G401 (cell line): ENCODE results near the gene MFSD12. TPM values are rescaled to one million over a fixed set of nuclear protein-coding genes. Genes with fewer than 3 reads are reported as not detected.

Source experiments
- DNase-seq: peaks from one replicate; pipeline ENCODE4 v3.0.0-alpha.2; 2015; ENCODE audit warnings: low spot score
- in situ Hi-C: cut with HindIII; loops from 2 replicates; pipeline ENCODE4 v1.10.0; 2016; ENCODE audit warnings: low sequenced_read_pairs, mixed read lengths
- total RNA-seq: library from RNA; depleted of rRNA; stranded (reverse); fragments of >200 nt; shearing (Covaris generic); gene quantifications from 2 replicates; pipeline ENCODE4 v1.2.3, GENCODE V29; 2014; rRNA removed

Gene MFSD12
- 128 and 151 TPM in 2 replicates for total RNA-seq

GRCh38 chr19:3557461-3558248, at the start of gene MFSD12:
TSS of gene MFSD12 (minus strand) at chr19:3557586. CDS start at chr19:3557403, 183 bp downstream.
- in situ Hi-C loops = no loop called here
- peak; percentile 92 for DNase-seq

DNA sequence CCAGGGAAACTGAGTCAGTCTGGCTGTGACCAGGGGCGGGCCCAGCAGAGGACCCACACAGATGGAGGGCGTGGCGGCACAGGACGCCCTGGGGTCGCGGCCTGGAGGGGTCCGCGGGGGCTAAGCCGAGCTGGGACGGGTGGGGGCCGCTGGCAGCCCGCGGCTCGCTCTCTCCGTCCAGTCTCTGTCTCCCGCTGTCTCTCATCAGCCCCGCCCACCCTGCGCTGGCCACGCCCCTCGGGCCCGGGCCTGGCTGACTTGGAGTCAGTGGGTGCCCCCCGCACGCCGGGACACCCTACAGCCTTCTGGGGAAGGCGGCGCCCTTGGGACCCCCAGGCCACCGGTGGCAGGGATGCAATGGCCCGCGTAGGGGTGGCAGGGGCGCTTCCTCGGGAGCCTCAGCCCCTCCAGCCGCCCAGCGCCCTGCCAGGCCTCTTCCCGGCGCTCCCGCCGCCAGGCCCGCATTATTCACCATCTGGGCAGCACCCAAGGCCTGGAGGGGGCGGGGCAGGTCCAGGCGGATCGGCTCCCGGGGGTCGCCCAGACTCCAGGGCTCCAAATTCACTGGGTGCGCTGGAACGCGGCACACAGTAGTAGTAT, 49.4 kb upstream of the MFSD12 start, which contains the start of gene TBXA2R:
Gene TBXA2R (minus strand): TSS at position 186 of the 600 bp plus-strand sequence. CDS start 6,241 bp downstream, outside the sequence.
- no peak for DNase-seq
- in situ Hi-C loops = no loop called here

DNA sequence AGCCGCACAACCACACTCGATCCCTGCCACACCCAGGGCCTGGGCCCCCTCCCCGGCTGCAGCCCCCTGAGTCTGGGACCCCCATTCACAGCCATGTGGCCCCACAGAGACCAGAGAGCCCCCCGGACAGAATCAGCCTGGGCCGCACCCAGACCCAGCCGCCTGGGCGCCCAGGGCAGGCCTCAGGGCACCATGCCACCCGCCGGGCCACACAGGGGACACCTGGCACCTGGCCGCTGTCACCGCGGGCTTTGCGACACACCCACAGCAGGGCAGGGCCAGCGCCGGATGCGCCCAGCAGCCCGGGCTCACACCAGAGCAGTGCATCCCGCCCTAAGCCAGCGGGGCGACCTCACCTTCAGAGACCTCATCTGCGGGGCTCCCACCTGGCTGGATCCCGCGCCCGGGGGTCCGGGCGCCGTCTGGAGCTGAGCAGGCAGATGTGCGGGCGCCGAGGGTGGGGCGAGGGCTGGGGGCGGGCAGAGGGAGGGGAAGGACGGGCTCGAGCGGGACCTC, 48.8 kb upstream of the MFSD12 start:
- DNase-seq = no peak
- in situ Hi-C loops = no loop called here

DNA sequence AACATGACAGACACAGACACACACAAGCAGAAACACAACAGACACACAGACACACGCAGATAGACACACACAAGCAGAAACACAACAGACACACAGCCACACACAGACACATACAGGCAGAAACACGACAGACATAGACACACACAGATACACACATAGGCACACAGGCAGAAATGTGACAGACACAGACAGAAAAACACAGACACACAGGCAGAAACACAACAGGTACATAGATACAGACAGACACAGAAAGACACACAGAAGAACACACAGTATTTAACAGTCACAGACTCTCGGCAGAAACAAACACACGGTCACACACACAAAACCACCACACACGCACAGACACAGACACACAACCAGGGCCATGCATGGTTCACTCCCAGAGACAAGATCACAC, 48.4 kb upstream of the MFSD12 start:
- in situ Hi-C loops = no loop called here
- no peak for DNase-seq

- DNase-seq = no peak
- in situ Hi-C loops = no loop called here
Observed at GRCh38 chr19:3605361-3605760, 48.0 kb upstream of the MFSD12 start.

DNA sequence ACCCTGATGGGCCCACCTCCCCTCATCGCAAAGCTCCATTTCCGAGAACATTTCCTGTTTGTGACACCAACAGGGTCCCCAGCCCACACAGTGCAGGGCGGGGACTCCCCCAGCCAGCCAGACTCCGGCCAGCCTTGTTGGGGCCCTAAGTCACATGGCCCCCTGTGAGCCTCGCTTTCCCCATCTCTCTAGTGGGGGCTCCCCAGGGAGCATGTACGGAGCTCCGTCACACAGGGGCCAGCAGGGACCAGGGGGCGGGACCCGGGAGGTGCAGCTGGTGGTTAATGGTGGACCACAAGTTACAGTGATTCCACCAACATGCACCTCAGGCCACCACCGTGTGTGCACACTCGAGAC, 47.6 kb upstream of the MFSD12 start:
- in situ Hi-C loops = no loop called here
- no peak for DNase-seq

GRCh38 chr19:3604227-3604986, 47.0 kb upstream of the MFSD12 start:
- in situ Hi-C loops = no loop called here
- no peak for DNase-seq

DNA sequence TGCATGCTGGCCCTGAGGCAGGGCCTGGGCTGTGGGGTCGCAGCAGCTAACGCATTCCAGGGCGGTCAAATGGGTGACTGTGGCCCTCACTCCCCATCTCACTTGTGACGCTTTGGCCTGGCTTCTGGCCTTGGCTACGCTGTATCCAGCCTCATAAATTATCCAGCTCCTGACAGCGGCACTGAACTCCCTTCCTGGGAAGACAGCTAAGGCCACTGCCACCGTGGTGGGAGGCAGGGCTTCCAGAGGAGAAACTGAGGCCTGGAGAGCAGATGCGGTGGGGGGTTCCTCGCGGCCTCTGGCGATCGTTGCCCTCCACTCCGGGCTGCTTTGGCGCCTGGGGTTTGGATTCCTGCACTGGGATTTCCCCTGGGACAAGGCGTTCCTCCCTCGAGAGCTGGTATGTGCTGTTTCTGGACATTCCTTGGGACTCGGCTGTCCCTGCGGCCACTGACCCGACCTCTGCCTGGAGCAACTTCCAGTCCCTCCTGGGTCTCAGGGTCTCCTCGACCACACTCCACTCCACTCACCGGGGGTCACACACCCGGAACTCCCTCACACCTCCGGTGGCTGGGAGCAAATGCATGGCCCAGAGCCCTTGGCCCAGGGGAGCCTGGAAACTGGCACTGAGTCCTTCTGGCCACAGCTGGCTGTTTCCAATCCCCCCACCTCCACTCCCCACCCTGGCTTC, 45.9 kb upstream of the MFSD12 start:
- in situ Hi-C loops = no loop called here
- DNase-seq = no peak

GRCh38 chr19:3601021-3601420, 43.6 kb upstream of the MFSD12 start:
- DNase-seq = no peak
- in situ Hi-C loops = no loop called here

DNA sequence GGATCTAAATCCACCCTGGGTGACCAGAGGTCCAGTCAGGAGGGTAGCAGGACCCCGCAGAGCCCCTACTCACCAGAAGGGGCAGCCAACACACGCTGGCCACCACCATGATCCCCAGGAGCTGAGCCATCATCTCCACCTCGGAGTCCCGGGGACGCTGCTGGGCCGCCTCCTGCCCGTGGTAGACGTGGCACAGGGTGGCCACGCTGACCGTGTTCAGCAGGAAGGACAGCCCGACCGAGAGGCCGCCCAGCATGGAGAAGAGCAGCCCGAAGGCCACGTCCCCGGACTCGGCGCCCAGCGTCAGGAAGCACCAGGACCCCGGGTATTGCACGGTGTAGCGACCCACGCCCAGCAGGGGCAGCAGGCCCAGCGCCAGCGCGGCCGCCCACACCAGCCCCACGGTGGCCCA, 42.4 kb upstream of the MFSD12 start:
- in situ Hi-C loops = no loop called here

DNA sequence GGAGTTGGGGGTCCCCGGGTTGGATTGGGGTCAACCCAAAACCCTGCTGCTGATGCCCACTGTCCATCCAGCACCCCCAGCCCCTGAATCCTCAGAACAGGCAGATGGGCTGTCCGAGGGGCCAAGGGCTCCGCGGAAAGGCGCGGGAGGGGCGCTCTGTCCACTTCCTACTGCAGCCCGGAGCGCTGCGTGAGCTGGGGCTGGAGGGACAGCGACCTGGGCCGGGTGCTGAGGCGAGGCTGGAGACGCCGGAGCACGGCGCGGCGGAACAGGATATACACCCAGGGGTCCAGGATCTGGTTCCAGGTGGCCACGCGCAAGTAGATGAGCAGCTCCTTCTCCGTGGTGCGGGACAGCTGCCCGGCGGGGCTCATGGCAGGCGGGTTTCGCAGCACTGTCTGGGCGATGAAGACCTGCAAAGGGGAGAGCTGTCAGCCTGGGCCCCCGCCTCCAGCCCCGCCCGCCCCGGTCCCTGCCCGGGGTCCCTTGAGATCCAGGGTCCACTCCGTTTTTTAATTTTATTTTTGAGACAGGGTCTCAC, 38.2 kb upstream of the MFSD12 start:
- in situ Hi-C loops = no loop called here
- DNase-seq = no peak

More for the DNA sequence above, 42.4 kb upstream of the MFSD12 start:
- no peak for DNase-seq

DNA sequence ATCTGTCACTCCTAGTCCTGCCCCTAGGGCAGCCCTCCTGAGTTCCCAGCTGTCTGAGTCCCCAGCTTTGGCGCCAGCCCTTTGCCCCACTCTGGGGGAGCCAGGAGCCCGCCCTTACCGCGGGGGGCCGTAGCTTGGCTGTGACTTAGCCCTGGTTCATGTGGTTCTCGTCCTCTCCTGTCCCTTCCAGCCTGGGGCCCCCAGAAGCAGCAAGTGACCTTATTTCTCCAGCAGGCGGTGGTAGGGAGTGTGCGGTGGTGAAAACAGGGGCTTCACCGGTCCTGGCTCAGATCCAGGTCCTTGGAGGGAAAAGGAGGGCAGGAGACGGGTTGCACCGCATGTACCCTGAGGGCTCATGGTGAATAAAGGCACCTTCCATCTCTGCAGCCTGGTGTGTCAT, 35.8 kb upstream of the MFSD12 start:
- in situ Hi-C loops = no loop called here
- no peak for DNase-seq

GRCh38 chr19:3591876-3592613, 34.7 kb upstream of the MFSD12 start:
- in situ Hi-C loops = no loop called here
- DNase-seq = no peak

- in situ Hi-C loops = no loop called here
Observed at GRCh38 chr19:3590991-3591659, 33.7 kb upstream of the MFSD12 start.

DNA sequence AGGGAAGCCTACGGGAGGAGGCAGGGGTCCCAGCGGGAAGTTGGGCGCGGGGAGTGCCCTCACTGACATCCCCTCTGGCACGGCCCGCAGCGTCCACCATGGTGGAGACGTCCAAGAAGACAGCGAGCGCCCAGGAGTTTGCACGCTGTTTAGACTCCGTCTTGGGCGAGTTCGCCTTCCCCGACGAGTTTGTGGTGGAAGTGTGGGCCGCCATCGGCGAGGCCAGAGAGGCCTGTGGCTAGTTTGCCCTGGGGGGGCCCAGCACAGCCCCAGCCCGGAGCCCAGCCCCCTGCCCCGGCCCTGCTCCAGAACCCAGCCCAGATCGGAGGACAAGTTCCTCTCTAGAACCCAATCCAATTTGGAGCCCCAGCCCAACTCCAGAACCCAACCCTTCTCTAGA, 32.6 kb upstream of the MFSD12 start:
- DNase-seq = no peak
- in situ Hi-C loops = no loop called here

More at GRCh38 chr19:3590991-3591659, 33.7 kb upstream of the MFSD12 start:
- DNase-seq = no peak

DNA sequence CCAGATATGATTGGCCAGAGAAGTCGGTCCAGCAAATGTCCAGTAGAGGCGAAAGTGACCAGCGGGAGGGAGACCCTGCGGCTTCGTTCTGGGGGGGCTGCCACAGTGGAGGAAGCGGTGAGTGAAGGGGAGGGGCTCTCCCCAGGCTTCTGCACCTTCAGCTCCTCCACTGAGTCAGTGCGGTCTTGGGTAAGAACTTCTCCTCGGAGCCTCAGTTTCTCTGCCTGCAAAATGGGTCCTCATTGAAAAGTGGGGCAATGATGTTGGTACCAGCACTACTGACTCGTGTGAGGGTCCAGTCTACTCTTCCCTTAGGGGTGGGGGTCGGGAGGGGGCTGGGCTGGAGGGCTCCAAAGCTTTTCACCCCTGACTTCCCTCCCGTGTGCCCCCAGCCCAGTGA, 32.1 kb upstream of the MFSD12 start:
- in situ Hi-C loops = no loop called here
- no peak for DNase-seq

- no peak for DNase-seq
- in situ Hi-C loops = no loop called here
Observed at GRCh38 chr19:3586707-3587346, 29.4 kb upstream of the MFSD12 start.
